ENCODE data around the gene NOXA1.

NOXA1 gene

DNA sequence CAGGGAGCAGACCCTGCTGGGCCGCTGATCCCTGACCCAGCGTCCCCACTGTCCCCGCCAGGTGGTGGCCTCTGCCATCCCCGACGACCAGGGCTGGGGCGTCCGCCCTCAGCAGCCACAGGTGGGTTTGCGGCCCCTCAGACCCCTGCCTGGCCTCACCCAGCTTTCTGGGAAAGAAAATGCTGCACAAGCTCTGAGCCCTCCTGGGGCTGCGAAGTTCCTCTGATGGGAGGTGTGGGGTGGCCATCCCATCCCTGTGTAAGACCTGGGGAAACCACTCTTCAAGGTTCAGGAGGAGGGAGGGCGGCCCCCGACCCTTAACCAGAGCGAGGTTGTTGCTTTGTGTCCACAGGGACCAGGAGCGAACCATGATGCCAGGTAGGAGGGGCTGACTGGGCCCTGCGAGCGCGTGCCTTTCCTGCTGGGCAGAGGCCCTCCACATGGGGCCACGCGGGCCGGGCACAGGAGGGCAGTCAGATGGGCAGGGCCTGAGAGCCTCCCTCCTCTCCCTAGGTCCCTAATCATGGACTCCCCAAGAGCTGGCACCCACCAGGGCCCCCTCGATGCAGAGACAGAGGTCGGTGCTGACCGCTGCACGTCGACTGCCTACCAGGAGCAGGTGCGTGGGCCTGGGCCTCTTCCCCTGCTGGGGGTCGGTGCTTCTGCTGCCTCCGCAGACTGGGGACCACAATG, 7.7 kb downstream of the NOXA1 start:
- DNase-seq (ENCODE audit: low spot score): no peak
- H3K27ac ChIP-seq: 0 out of 2 replicates have a peak overlapping the region, but pooled peaks have one; percentile 4
- ChIA-PET CTCF (interaction anchor here (1.2 to 1.4 kb wide), 2 partner anchors 14 to 26 kb away, joined by 3 to 9 read pairs; no protein-coding TSS in a partner anchor), POLR2A (ENCODE audit: low non-redundant PET) (no interaction called here)
- no peak for TF ChIP-seq CTCF (conservative IDR thresholded peaks at IDR 0.05; ENCODE audit: low read depth)

DNA sequence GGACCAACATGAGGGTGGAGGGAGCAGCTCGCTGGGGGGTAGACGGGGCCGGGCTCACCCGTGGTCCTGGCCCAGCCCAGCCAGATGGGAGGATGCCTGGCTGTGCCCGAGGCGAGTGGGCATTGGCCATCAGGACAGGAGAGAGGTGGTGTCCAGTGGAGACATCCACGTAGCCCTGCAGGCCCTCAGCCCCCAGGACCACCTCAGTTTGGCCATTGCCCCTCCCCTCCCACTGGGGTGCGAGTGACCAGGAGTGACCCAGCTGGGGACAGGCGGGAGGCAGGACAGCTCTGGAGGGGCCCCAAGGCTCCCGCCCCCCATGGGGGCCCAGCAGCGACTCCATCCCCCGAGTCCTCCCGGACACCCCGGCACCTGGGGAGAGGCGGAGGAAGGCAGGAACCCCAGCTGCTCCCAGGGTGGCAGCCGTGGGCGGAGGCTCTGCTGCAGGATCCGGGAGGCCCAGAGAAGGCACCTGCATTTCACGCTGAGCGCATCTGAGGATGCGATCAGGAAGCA, 8.3 kb downstream of the NOXA1 start:
- ChIA-PET POLR2A (ENCODE audit: low non-redundant PET) (no interaction called here), CTCF (interaction anchor here (0.6 to 1.2 kb wide), 4 partner anchors 8 to 137 kb away, joined by 3 to 7 read pairs (median 3); partner anchors contain the start of genes EXD3 and NOXA1)
- TF ChIP-seq CTCF (conservative IDR thresholded peaks at IDR 0.05; ENCODE audit: low read depth): no peak
- 0 out of 2 replicates have a peak overlapping the region, but pooled peaks have one; percentile 0 for H3K27ac ChIP-seq
- no peak for DNase-seq (ENCODE audit: low spot score)

DNA sequence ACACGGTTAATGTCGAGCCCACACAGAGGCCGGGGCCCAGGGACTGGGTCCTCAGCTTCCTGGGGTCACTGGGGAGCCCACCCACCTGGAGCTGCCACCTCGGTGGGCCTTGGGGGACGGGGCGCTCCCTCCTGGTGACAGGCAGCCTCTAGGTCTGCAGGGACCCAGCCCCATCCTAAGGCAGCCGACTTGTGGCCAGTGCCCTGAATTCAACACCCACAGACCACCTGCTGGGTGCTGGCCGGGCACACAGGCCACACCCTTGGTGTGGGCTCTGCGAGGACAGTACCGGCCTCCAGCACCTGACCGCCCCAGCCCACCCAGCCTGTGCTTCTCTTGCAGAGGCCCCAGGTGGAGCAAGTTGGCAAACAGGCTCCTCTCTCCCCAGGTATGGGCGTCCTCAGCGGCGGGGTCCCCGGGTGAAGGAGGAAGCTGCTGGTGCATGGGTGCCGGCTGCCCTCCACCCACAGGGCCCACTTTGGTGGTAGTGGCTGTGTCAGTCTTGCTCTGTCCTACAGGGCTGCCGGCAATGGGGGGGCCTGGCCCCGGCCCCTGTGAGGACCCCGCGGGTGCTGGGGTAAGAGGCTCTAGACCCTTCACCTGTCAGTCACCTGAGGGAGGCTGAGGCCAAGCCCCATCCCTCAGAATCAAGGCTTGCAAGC, 9.6 kb downstream of the NOXA1 start:
- ChIA-PET CTCF (interaction anchor here (1.0 to 1.2 kb wide), 3 partner anchors 9 to 155 kb away, joined by 3 to 7 read pairs (median 4); partner anchors contain the start of genes EXD3, NOXA1 and TOR4A), POLR2A (ENCODE audit: low non-redundant PET) (no interaction called here)
- no peak for TF ChIP-seq CTCF (conservative IDR thresholded peaks at IDR 0.05; ENCODE audit: low read depth)
- DNase-seq (ENCODE audit: low spot score): no peak
- H3K27ac ChIP-seq: no peak overlapping the region

- H3K27ac ChIP-seq: no peak overlapping the region
- ChIA-PET POLR2A (ENCODE audit: low non-redundant PET) (no interaction called here), CTCF (interaction anchor here (1.2 kb wide), 1 partner anchor 156 kb away, joined by 4 read pairs; the partner anchor contains the start of gene TOR4A)
- no peak for DNase-seq (ENCODE audit: low spot score)
- no peak for TF ChIP-seq CTCF (conservative IDR thresholded peaks at IDR 0.05; ENCODE audit: low read depth)
Measured at GRCh38 chr9:137433349-137433915, 10.2 kb downstream of the NOXA1 start.

GRCh38 chr9:137433916-137434431, 10.8 kb downstream of the NOXA1 start:
- ChIA-PET CTCF (interaction anchor here (0.6 to 1.2 kb wide), 2 partner anchors 157 to 219 kb away, joined by 3 to 4 read pairs; partner anchors contain the start of gene TOR4A), POLR2A (ENCODE audit: low non-redundant PET) (no interaction called here)
- peak overlapping the region; percentile 20 for H3K27ac ChIP-seq
- no peak for TF ChIP-seq CTCF (conservative IDR thresholded peaks at IDR 0.05; ENCODE audit: low read depth)
- DNase-seq (ENCODE audit: low spot score): no peak

Measured in RWPE1 (cell line).